H1 (cell line): ENCODE measurements around the gene FAS. TPM values are rescaled to one million over a fixed set of nuclear protein-coding genes. Genes with fewer than 3 reads are reported as not detected.

Experiments used
- CTCF ChIA-PET: fragments of 300-600 bp; sonication (Branson Sonifier 250); formaldehyde crosslinking; loops from one replicate; lab custom pipeline; 2021; ENCODE audit not compliant: partially characterized antibody; lab: Charles Lee
- POLR2A ChIA-PET: fragments of 300-600 bp; sonication (Branson Sonifier 250); formaldehyde crosslinking; loops from one replicate; lab custom pipeline; 2021; ENCODE audit warnings: inconsistent platforms; ENCODE audit not compliant: partially characterized antibody; lab: Charles Lee
- DNase-seq, 2 experiments: peaks; one replicate each; pipeline versions ENCODE4 v3.0.0 to v3.0.0-alpha.2; 2010 to 2022; ENCODE audit warnings: low spot score in 2 of 2, low read depth in 1 of 2, mixed read lengths in 1 of 2
- FAIRE-seq: peaks from 2 replicates; lab custom pipeline; 2011; peaks lifted over from hg19 to GRCh38; lab: Jason Lieb, UNC
- H2AFZ ChIP-seq: 2 replicates; pipeline ENCODE4 v1.8.1; 2012; ENCODE audit warnings: low read length, inconsistent platforms
- H2AK5ac ChIP-seq: 2 replicates; pipeline ENCODE4 v1.6.1; 2013; ENCODE audit warnings: low read depth, low read length
- H2BK120ac ChIP-seq: replicated peaks from 2 replicates; pipeline ENCODE3; 2013; ENCODE audit warnings: low read depth, low read length, inconsistent platforms
- H2BK12ac ChIP-seq: 2 replicates; pipeline ENCODE4 v1.6.1; 2013; ENCODE audit warnings: low read depth, low read length
- H2BK15ac ChIP-seq: 2 replicates; pipeline ENCODE4 v1.6.1; 2013; ENCODE audit warnings: low read length
- H2BK20ac ChIP-seq: 2 replicates; pipeline ENCODE4 v1.6.1; 2013; ENCODE audit warnings: low read length
- H2BK5ac ChIP-seq: 2 replicates; pipeline ENCODE4 v1.6.1; 2013; ENCODE audit warnings: low read depth, low read length
- H3K14ac ChIP-seq: 2 replicates; pipeline ENCODE4 v1.6.1; 2013; ENCODE audit warnings: inconsistent platforms; ENCODE audit not compliant: insufficient read length
- H3K18ac ChIP-seq: 2 replicates; pipeline ENCODE4 v1.6.1; 2013; ENCODE audit warnings: low read length; ENCODE audit errors: extremely low read depth
- H3K23ac ChIP-seq: 2 replicates; pipeline ENCODE4 v1.6.1; 2013; ENCODE audit warnings: inconsistent platforms; ENCODE audit not compliant: insufficient read length
- H3K23me2 ChIP-seq: 2 replicates; pipeline ENCODE4 v1.6.1; 2013; ENCODE audit warnings: low read depth, low read length
- H3K27ac ChIP-seq: 2 replicates; pipeline ENCODE4 v1.6.1; 2011; ENCODE audit warnings: low read depth, low read length, inconsistent platforms
- H3K27me3 ChIP-seq, 4 experiments: replicated peaks in 1 of 4; 1 replicate in 1 of 4; 2 replicates in 3 of 4; pipeline versions ENCODE4 v1.6.1 to v1.8.1; 2011 to 2013; ENCODE audit warnings: low read length in 3 of 4, mild to moderate bottlenecking in 3 of 4, inconsistent platforms in 2 of 4, mixed read lengths in 2 of 4, moderate library complexity in 1 of 4; ENCODE audit not compliant: control insufficient read depth in 3 of 4, insufficient read depth in 3 of 4; ENCODE audit errors: extremely low read depth in 1 of 4
- H3K36me3 ChIP-seq, 4 experiments: 2 replicates each; pipeline versions ENCODE4 v1.6.1 to v1.8.1; 2011 to 2013; ENCODE audit warnings: mild to moderate bottlenecking in 4 of 4, low read length in 3 of 4, moderate library complexity in 2 of 4, control low read depth in 1 of 4, inconsistent platforms in 1 of 4; ENCODE audit not compliant: insufficient read depth in 4 of 4, control insufficient read depth in 2 of 4
- H3K4ac ChIP-seq: replicated peaks from 2 replicates; pipeline ENCODE3; 2013; ENCODE audit warnings: low read length, low read depth, mixed read lengths, inconsistent platforms; ENCODE audit not compliant: insufficient read length
- H3K4me1 ChIP-seq, 4 experiments: replicated peaks in 1 of 4; 1 replicate in 1 of 4; 2 replicates in 3 of 4; pipeline versions ENCODE4 v1.6.1 to v1.8.1; 2011 to 2013; ENCODE audit warnings: low read length in 3 of 4, inconsistent platforms in 2 of 4, mixed read lengths in 1 of 4; ENCODE audit not compliant: insufficient read depth in 4 of 4, control insufficient read depth in 3 of 4
- H3K4me2 ChIP-seq, 2 experiments: 2 replicates each; pipeline versions ENCODE4 v1.6.1 to v1.8.1; 2011 to 2013; ENCODE audit warnings: low read depth in 2 of 2, low read length in 2 of 2, control low read depth in 1 of 2, inconsistent platforms in 1 of 2, mild to moderate bottlenecking in 1 of 2; ENCODE audit not compliant: insufficient read depth in 1 of 2
- H3K4me3 ChIP-seq, 4 experiments: fragments of 200-600, 300-600 bp in 1 of 4; sonication (generic), shearing (Covaris generic), sonication (Bioruptor Twin) in 1 of 4; 2 replicates each; pipeline versions ENCODE4 v1.5.1 to v1.8.1; 2011 to 2016; ENCODE audit warnings: low read length in 4 of 4, low read depth in 3 of 4, control low read depth in 2 of 4, inconsistent platforms in 2 of 4, mild to moderate bottlenecking in 2 of 4, mixed read lengths in 1 of 4, moderate library complexity in 1 of 4; ENCODE audit not compliant: insufficient read depth in 2 of 4; ENCODE audit errors: extremely low read depth in 1 of 4
- H3K56ac ChIP-seq: replicated peaks from 2 replicates; pipeline ENCODE3; 2013; ENCODE audit warnings: low read depth, mild to moderate bottlenecking, mixed read lengths, low read length, inconsistent platforms; ENCODE audit not compliant: insufficient read length
- H3K79me1 ChIP-seq: 2 replicates; pipeline ENCODE4 v1.6.1; 2013; ENCODE audit warnings: low read depth, low read length, control low read depth
- H3K79me2 ChIP-seq, 2 experiments: 2 replicates each; pipeline versions ENCODE4 v1.6.1 to v1.8.1; 2012 to 2013; ENCODE audit warnings: low read length in 2 of 2, mild to moderate bottlenecking in 2 of 2, inconsistent platforms in 1 of 2; ENCODE audit not compliant: insufficient read depth in 2 of 2, control insufficient read depth in 1 of 2
- H3K9ac ChIP-seq, 4 experiments: replicated peaks in 1 of 4; 1 replicate in 1 of 4; 2 replicates in 3 of 4; pipeline versions ENCODE4 v1.6.1 to v1.8.1; 2011 to 2013; ENCODE audit warnings: low read depth in 3 of 4, low read length in 3 of 4, control low read depth in 2 of 4, mild to moderate bottlenecking in 2 of 4, moderate library complexity in 2 of 4, inconsistent platforms in 1 of 4; ENCODE audit errors: extremely low read depth in 1 of 4
- H3K9me3 ChIP-seq, 2 experiments: 2 replicates each; pipeline versions ENCODE4 v1.6.1 to v1.8.1; 2012 to 2013; ENCODE audit warnings: mild to moderate bottlenecking in 2 of 2, moderate library complexity in 2 of 2, control low read depth in 1 of 2, inconsistent platforms in 1 of 2, low read depth in 1 of 2, low read length in 1 of 2, mixed read lengths in 1 of 2; ENCODE audit not compliant: insufficient read depth in 2 of 2
- H4K20me1 ChIP-seq, 2 experiments: replicated peaks in 1 of 2; 2 replicates each; pipeline versions ENCODE3 to v1.8.1; 2011 to 2013; ENCODE audit warnings: inconsistent platforms in 2 of 2, low read length in 2 of 2, mild to moderate bottlenecking in 1 of 2; ENCODE audit not compliant: insufficient read depth in 2 of 2, control insufficient read depth in 1 of 2
- H4K5ac ChIP-seq: 2 replicates; pipeline ENCODE4 v1.6.1; 2013; ENCODE audit warnings: low read length, low read depth, mixed read lengths, inconsistent platforms; ENCODE audit not compliant: insufficient read length
- H4K8ac ChIP-seq: 2 replicates; pipeline ENCODE4 v1.8.0; 2013; ENCODE audit warnings: mild to moderate bottlenecking, moderate library complexity, low read length, inconsistent platforms; ENCODE audit not compliant: insufficient read depth; ENCODE audit errors: extremely low read depth
- H4K91ac ChIP-seq: replicated peaks from 2 replicates; pipeline ENCODE3; 2013; ENCODE audit warnings: low read length, mixed read lengths, inconsistent platforms; ENCODE audit not compliant: insufficient read length
- CHD1 ChIP-seq: IDR thresholded peaks from 2 replicates; pipeline ENCODE4 v1.6.1; 2012; ENCODE audit warnings: low read depth, low read length, improper control_type of control experiment
- POU5F1 ChIP-seq: IDR thresholded peaks from 2 replicates; pipeline ENCODE4 v1.6.1; 2011; ENCODE audit warnings: low read depth, mild to moderate bottlenecking, low read length, moderate library complexity
- SIRT6 ChIP-seq: IDR thresholded peaks from one replicate; pipeline ENCODE4 v1.7.1; 2012; ENCODE audit warnings: low read length, inconsistent platforms
- WGBS, 2 experiments: shearing (Covaris generic) in 1 of 2; methylation state at CpG; one replicate each; pipeline versions ENCODE4 v1.1.6 to v1.1.7; 2013 to 2015; ENCODE audit warnings: low lambda C conversion rate in 2 of 2, mixed read lengths in 2 of 2, inconsistent platforms in 1 of 2, low coverage in 1 of 2, missing lambda C conversion rate in 1 of 2; ENCODE audit not compliant: insufficient replicate concordance in 2 of 2, insufficient coverage in 1 of 2, insufficient read length in 1 of 2; ENCODE audit errors: extremely low coverage in 1 of 2, missing lambda C conversion rate in 1 of 2; 5-methylcytosine and 5-hydroxymethylcytosine counted together
- polyA plus RNA-seq, 7 experiments: library from polyadenylated mRNA; depleted of rRNA in 3 of 7; stranded (reverse) in 5 of 7; unstranded in 2 of 7; fragments of >200 nt in 5 of 7; fragments of 200-250 nt in 2 of 7; gene quantifications; 1 replicate in 5 of 7; 2 replicates in 1 of 7; 4 replicates in 1 of 7; pipeline versions ENCODE4 v1.2.1 to v1.2.3, GENCODE V29; 2011 to 2013; ENCODE audit warnings: missing spikeins in 2 of 7, mixed read lengths in 2 of 7
- total RNA-seq: library from RNA; stranded (reverse); fragmentation: NEBNext Ultra II Directional; extraction: Animal tissue kit (Norgen Biotek cat#: 25700); gene quantifications from 2 replicates; pipeline ENCODE4 v1.2.1, GENCODE V29; 2021

Gene FAS
- total and polyA plus RNA-seq, 2 of the 8 experiments (the other 6 are each of a cell fraction or from before 2014, with no cell fraction given): 4.0 to 6.7 TPM

- WGBS, 2 experiments: 74% methylated on average over 2 of the region's 2 CpGs; no CpG with 5 or more reads in 1 of the 2 experiments
- H3K4ac ChIP-seq: no peak overlapping the region
- no peak overlapping the region for H4K91ac ChIP-seq
- no peak overlapping the region for H2BK12ac ChIP-seq
- H3K23me2 ChIP-seq: no peaks in the 10 kb centered on the region
- no peak for TF ChIP-seq SIRT6
- no peak for TF ChIP-seq CHD1
- no peak for TF ChIP-seq POU5F1
- H3K27ac ChIP-seq: no peak overlapping the region
- no peaks in the 10 kb centered on the region for H3K27me3 ChIP-seq
- peaks cover 0 to 3% (median 1%) of the 10 kb centered on the region in 4 experiments; a peak in 1 of 7 replicates for H3K4me1 ChIP-seq
- H3K18ac ChIP-seq: no peak overlapping the region
- H4K20me1 ChIP-seq: no peaks in the 10 kb centered on the region
- no peak for DNase-seq
- H4K8ac ChIP-seq: no peak overlapping the region
- no peak overlapping the region for H3K4me3 ChIP-seq
- no peak overlapping the region for H2AK5ac ChIP-seq
- H2BK5ac ChIP-seq: no peak overlapping the region
- ChIA-PET POLR2A (no interaction called here), CTCF (interaction anchor here (1.1 kb wide), 1 partner anchor 10 kb away, joined by 3 read pairs; no protein-coding TSS in a partner anchor)
- no peak overlapping the region for H3K4me2 ChIP-seq
- H3K9ac ChIP-seq: no peak overlapping the region
- no peak overlapping the region for H3K56ac ChIP-seq
- no peaks in the 10 kb centered on the region for H3K79me1 ChIP-seq
- H2BK15ac ChIP-seq: no peak overlapping the region
- no peak overlapping the region for H2BK120ac ChIP-seq
- H3K23ac ChIP-seq: no peak overlapping the region
- FAIRE-seq: no peak
- H3K14ac ChIP-seq: no peak overlapping the region
- no peaks in the 10 kb centered on the region for H3K79me2 ChIP-seq
- no peak overlapping the region for H4K5ac ChIP-seq
- no peak overlapping the region for H2AFZ ChIP-seq
- no peak overlapping the region for H2BK20ac ChIP-seq
- H3K9me3 ChIP-seq: no peaks in the 10 kb centered on the region
- H3K36me3 ChIP-seq: no peaks in the 10 kb centered on the region; a peak in 1 of 8 replicates
These were observed 12.7 kb downstream of the FAS start for GRCh38 chr10:89003344-89003743.
